Stomach (tissue), 9 donors: ENCODE data around the gene C13orf42. TPM values are rescaled to one million over a fixed set of nuclear protein-coding genes. Genes with fewer than 3 reads are reported as not detected.

Experiments used
- DNase-seq, 2 donors: peaks; one replicate each; pipeline versions ENCODE4 v3.0.0 to v3.0.0-alpha.2; 2013 to 2019
- H3K27ac ChIP-seq, 5 donors: fragments of 200-600 bp in 4 of 5; sonication (generic) in 4 of 5; one replicate each; pipeline ENCODE4 v1.5.1; 2013 to 2019; ENCODE audit warnings: mild to moderate bottlenecking in 1 of 5, moderate library complexity in 1 of 5
- H3K27me3 ChIP-seq, 3 donors: fragments of 200-600 bp; sonication (generic); one replicate each; pipeline ENCODE4 v1.5.1; 2017 to 2019; ENCODE audit warnings: mixed run types in 1 of 3
- H3K36me3 ChIP-seq, 4 donors: fragments of 200-600 bp; sonication (generic); 1 replicate in 3 of 4; 2 replicates in 1 of 4; pipeline ENCODE4 v1.5.1; 2016 to 2019
- H3K4me1 ChIP-seq, 4 donors: fragments of 200-600 bp; sonication (generic); one replicate each; pipeline ENCODE4 v1.5.1; 2016 to 2019
- H3K4me3 ChIP-seq, 4 donors: fragments of 200-600 bp; sonication (generic) in 3 of 4; one replicate each; pipeline ENCODE4 v1.5.1; 2016 to 2019; ENCODE audit warnings: mild to moderate bottlenecking in 1 of 4
- H3K9me3 ChIP-seq, 4 donors: fragments of 200-600 bp; sonication (generic); one replicate each; pipeline ENCODE4 v1.5.1; 2016 to 2019
- EP300 ChIP-seq: sonication (generic); formaldehyde crosslinking; IDR thresholded peaks from one replicate; pipeline ENCODE4 v1.6.1; 2017; ENCODE audit warnings: antibody characterized with exemption
- POLR2A ChIP-seq, 4 donors: fragments of 450-650 bp; IDR thresholded peaks; one replicate each; pipeline ENCODE4 v1.6.1; 2016; ENCODE audit warnings: antibody characterized with exemption in 4 of 4, control low read depth in 2 of 4, mild to moderate bottlenecking in 1 of 4, moderate library complexity in 1 of 4
- POLR2AphosphoS5 ChIP-seq, 3 donors: sonication (generic); formaldehyde crosslinking; IDR thresholded peaks; one replicate each; pipeline ENCODE4 v1.6.1; 2016; ENCODE audit warnings: antibody characterized with exemption in 3 of 3
- WGBS, 5 donors: extraction: QIAGEN DNeasy Blood & Tissue Kit in 3 of 5; methylation state at CpG; one replicate each; pipeline versions ENCODE4 v1.1.5 to v1.1.7; 2013 to 2018; 5-methylcytosine and 5-hydroxymethylcytosine counted together
- intact Hi-C: fragments of 100-400 bp; cut with DNase I; formaldehyde crosslinking; loops from one replicate; pipeline ENCODE4 v1.15.1; 2023; ENCODE audit warnings: low total_unique reads
- polyA plus RNA-seq, 3 donors: library from polyadenylated mRNA; stranded (reverse); fragments of 200-250 nt; gene quantifications; one replicate each; pipeline ENCODE4 v1.2.3, GENCODE V29; 2013
- total RNA-seq, 5 donors: library from RNA; depleted of rRNA; stranded (reverse); fragments of >200 nt; gene quantifications; one replicate each; pipeline versions ENCODE4 v1.1.0 to v1.2.3, GENCODE V29; 2014 to 2016
- TF ChIP-seq, protein P1 (sequence below), 7 experiments: fragments of 450-650 bp in 4 of 7; fragments of 200-600 bp in 3 of 7; sonication (generic) in 3 of 7; IDR thresholded peaks; one replicate each; pipeline ENCODE4 v1.5.1; 2016 to 2019; ENCODE audit warnings: antibody characterized with exemption in 7 of 7, control low read depth in 2 of 7, mild to moderate bottlenecking in 1 of 7
- donor health status: healthy with polysubstance abuse.
- donor health status: Bipolar disorder and iron deficiency.
- donor health status: healthy.

Gene C13orf42
- total and polyA plus RNA-seq, 8 donors, result not detected

DNA sequence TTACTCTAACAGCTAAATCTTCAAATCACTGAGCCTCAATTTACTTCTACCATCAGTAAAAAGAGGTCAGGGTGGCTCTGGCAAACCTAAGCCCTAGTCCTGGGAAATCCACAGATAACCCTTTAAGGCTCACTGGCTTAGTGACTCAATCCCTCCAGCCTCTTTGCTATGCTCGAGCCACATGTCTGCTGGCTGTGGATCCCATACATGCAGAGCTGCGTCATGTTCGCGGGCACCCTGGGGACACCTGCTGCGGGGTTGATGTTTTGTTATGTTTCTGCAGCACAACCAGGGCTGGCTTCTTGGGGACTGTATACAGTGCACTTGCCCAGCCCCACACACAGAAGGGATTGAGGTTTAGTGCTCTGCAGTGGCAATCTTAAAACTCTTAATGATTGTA, 41.6 kb upstream of the C13orf42 start:
- H3K27ac ChIP-seq, result no peak overlapping the region
- H3K27me3 ChIP-seq, result peaks cover 0 to 6% (median 0%) of the 10 kb centered on the region in 3 donors
- H3K4me3 ChIP-seq, result no peak overlapping the region
- no peaks in the 10 kb centered on the region for H3K36me3 ChIP-seq
- TF ChIP-seq POLR2A (IDR thresholded peaks at IDR 0.05) (no peak), POLR2AphosphoS5 (IDR thresholded peaks at IDR 0.05) (no peak), EP300 (no peak)
- TF ChIP-seq, protein P1, sequence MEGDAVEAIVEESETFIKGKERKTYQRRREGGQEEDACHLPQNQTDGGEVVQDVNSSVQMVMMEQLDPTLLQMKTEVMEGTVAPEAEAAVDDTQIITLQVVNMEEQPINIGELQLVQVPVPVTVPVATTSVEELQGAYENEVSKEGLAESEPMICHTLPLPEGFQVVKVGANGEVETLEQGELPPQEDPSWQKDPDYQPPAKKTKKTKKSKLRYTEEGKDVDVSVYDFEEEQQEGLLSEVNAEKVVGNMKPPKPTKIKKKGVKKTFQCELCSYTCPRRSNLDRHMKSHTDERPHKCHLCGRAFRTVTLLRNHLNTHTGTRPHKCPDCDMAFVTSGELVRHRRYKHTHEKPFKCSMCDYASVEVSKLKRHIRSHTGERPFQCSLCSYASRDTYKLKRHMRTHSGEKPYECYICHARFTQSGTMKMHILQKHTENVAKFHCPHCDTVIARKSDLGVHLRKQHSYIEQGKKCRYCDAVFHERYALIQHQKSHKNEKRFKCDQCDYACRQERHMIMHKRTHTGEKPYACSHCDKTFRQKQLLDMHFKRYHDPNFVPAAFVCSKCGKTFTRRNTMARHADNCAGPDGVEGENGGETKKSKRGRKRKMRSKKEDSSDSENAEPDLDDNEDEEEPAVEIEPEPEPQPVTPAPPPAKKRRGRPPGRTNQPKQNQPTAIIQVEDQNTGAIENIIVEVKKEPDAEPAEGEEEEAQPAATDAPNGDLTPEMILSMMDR (IDR thresholded peaks at IDR 0.05), result no peak
- intact Hi-C loops, result loop anchor here (10.0 kb wide), 1 partner anchor 132 kb away; no protein-coding TSS in a partner anchor
- 60 to 86% (median 80%) methylated on average over 5 of the region's 5 CpGs for WGBS, 5 donors
- DNase-seq, result no peak
- no peaks in the 10 kb centered on the region for H3K9me3 ChIP-seq
- H3K4me1 ChIP-seq, result no peaks in the 10 kb centered on the region

GRCh38 chr13:51151463-51151862, 40.4 kb upstream of the C13orf42 start:
- Histone ChIP-seq H3K27me3 (peaks cover 0 to 10% (median 0%) of the 10 kb centered on the region in 3 donors), H3K27ac (no peak overlapping the region), H3K9me3 (no peaks in the 10 kb centered on the region), H3K4me1 (no peaks in the 10 kb centered on the region), H3K4me3 (no peak overlapping the region), H3K36me3 (no peaks in the 10 kb centered on the region)
- TF ChIP-seq, protein P1 (IDR thresholded peaks at IDR 0.05), result no peak
- no peak for TF ChIP-seq POLR2A (IDR thresholded peaks at IDR 0.05)
- TF ChIP-seq POLR2AphosphoS5 (IDR thresholded peaks at IDR 0.05), result no peak
- no peak for TF ChIP-seq EP300
- 36 to 74% (median 48%) methylated on average over 1 of the region's 1 CpG for WGBS, 5 donors
- intact Hi-C loops, result loop anchor here (10.0 kb wide), 1 partner anchor 133 kb away; no protein-coding TSS in a partner anchor
- no peak for DNase-seq

GRCh38 chr13:51148952-51149573, 38.0 kb upstream of the C13orf42 start:
- TF ChIP-seq, protein P1 (IDR thresholded peaks at IDR 0.05), result peak in 5 of 7 experiments; percentile 21 to 57 (median 33)
- no peak for TF ChIP-seq EP300
- WGBS, 5 donors, result 3 to 7% (median 6%) methylated on average over 4 of the region's 4 CpGs
- Histone ChIP-seq H3K27me3 (peaks cover 0 to 10% (median 0%) of the 10 kb centered on the region in 3 donors), H3K4me3 (no peak overlapping the region), H3K27ac (no peak overlapping the region), H3K4me1 (no peaks in the 10 kb centered on the region), H3K9me3 (peaks cover 0 to 5% (median 0%) of the 10 kb centered on the region in 4 donors), H3K36me3 (no peaks in the 10 kb centered on the region)
- intact Hi-C loops, result no loop called here
- peak in 1 of 2 donors; percentile 81 for DNase-seq

DNA sequence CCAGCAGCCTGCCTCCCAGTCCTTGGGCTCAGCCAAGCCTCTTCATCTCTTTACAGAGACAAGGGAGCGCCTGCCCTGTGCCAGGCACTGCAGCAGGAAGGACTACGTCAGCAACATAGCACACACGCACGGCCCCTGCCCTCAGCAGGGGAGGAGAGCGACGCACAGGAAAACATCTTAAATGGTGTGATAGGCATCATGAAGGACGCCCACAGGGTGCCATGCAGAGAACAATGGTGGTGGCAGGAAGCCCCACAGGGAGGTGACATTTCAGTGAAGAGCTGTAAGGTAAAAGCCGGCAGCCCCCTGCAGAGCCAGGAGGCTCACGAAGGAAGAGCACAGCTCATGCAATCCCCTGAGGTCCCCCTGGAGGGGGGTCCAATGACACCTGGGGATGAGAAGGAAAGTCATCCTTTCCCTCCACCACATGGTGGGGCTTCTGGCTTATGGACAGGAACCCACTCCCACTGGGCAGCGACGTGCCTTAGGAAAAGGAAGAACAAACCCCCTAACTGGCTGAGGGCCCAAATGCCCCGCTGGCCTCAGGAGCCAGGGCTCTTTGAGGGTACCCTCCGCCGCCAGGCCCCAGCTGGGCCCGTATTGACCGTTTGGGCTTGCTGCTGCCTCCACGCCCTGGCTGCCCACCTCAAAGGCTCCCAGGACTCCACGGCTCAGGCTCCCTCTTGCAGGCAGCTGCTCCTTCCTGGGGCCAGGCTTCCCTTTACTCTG, 37.3 kb upstream of the C13orf42 start:
- 69 to 77% (median 76%) methylated on average over 17 to 18 of the region's 18 CpGs for WGBS, 5 donors
- Histone ChIP-seq H3K27ac (no peak overlapping the region), H3K4me3 (no peak overlapping the region), H3K27me3 (peaks cover 0 to 10% (median 0%) of the 10 kb centered on the region in 3 donors), H3K9me3 (peaks cover 0 to 8% (median 0%) of the 10 kb centered on the region in 4 donors), H3K4me1 (no peaks in the 10 kb centered on the region), H3K36me3 (no peaks in the 10 kb centered on the region)
- peak in 1 of 2 donors; percentile 40 for DNase-seq
- no peak for TF ChIP-seq EP300
- TF ChIP-seq, protein P1 (IDR thresholded peaks at IDR 0.05), result no peak
- TF ChIP-seq POLR2AphosphoS5 (IDR thresholded peaks at IDR 0.05), result no peak
- no peak for TF ChIP-seq POLR2A (IDR thresholded peaks at IDR 0.05)
- intact Hi-C loops, result no loop called here
